GM12873 (cell line): ENCODE results near the gene TUBB2B.

ENCODE experiments used
- TF ChIP-seq, protein P1 (sequence below): IDR thresholded peaks from 2 replicates; pipeline ENCODE4 v1.5.1; 2012; ENCODE audit warnings: low read depth, mild to moderate bottlenecking, moderate library complexity, low read length, control low read depth; ENCODE audit not compliant: insufficient read depth; ENCODE audit errors: missing control alignments

Gene TUBB2B

DNA sequence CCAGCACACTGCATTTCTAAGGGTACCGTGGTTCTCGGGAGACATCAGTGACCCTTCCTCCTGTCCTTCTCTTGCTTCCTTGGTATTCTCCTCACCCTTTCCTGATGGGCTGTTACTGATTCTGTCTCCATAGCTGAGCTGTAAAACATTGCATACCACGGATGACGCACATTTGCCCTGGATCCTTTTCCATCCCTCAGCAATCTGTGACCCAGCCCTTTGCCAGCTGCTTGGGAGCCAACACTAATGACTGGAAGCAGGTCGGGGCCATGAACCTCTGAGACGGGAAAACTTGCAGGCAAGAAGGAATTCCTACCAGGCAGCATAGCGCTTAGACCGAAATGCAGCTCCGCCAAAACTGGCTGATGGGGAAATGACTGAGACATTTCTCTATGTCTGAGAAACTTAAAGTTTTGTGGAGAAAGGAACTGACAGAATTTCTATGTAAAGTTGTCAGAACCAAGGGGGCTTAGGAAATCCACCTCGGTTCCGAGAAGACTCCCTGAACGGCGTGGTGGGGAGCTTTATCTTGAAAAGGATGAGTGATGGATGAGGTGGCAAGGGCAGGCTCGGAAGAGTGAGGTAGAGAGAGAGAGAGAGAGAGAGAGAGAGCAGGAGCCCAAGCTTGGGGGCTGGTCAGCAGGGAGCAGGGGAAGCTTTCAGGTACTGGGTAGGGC is 19.2 kb downstream of the TUBB2B start:
- TF ChIP-seq, protein P1, sequence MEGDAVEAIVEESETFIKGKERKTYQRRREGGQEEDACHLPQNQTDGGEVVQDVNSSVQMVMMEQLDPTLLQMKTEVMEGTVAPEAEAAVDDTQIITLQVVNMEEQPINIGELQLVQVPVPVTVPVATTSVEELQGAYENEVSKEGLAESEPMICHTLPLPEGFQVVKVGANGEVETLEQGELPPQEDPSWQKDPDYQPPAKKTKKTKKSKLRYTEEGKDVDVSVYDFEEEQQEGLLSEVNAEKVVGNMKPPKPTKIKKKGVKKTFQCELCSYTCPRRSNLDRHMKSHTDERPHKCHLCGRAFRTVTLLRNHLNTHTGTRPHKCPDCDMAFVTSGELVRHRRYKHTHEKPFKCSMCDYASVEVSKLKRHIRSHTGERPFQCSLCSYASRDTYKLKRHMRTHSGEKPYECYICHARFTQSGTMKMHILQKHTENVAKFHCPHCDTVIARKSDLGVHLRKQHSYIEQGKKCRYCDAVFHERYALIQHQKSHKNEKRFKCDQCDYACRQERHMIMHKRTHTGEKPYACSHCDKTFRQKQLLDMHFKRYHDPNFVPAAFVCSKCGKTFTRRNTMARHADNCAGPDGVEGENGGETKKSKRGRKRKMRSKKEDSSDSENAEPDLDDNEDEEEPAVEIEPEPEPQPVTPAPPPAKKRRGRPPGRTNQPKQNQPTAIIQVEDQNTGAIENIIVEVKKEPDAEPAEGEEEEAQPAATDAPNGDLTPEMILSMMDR, result no peak

DNA sequence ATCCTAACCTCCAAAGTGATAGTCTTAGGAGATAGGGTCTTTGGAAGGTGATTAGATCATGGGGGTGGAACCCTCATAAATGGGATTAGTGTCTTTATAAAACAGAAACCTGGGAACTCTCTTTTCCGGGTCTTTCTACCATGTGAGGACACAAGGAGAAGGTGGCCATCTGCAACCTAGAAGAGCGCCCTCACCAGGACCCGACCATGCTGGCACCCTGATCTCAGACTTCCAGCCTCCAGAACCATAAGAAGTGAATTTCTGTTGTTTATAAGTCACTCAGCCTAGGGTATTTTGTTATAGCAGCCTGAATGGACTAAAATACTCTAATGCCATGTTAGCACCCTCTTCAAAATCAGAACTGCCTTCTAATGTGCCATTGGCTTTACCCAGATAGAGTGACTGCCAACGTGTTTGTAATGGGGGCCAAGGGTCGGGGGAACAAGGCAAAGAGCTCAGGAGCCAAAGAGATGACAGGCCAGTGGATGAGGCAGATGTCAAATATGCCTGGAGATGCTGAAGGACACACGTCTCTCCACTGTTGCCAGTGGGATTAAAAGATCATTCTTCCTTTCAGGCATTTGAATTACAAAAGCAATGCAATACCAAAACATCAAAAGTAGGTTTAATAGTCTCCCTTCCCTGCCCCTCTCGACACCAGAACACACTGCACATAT is 21.0 kb downstream of the TUBB2B start:
- TF ChIP-seq, protein P1, result no peak

DNA sequence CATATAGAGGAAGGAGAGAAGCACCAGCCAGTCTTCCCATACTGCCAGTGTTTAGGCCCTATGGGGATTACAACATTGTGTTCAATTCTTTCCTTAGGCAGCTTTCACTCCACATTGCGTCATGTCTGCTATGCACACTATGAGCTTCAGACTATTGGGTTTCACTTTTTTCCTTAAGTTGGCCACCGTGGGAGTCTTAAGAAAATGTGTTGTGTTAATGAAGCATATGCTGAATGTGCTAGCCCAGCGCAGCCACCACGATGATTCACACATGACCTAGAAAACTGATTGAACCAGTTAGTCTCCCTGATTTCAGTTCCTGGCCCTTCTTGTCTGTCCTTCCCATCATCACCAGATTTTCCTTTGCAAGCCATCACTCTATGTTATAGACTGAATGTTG is 21.5 kb downstream of the TUBB2B start:
- TF ChIP-seq, protein P1, result no peak

DNA sequence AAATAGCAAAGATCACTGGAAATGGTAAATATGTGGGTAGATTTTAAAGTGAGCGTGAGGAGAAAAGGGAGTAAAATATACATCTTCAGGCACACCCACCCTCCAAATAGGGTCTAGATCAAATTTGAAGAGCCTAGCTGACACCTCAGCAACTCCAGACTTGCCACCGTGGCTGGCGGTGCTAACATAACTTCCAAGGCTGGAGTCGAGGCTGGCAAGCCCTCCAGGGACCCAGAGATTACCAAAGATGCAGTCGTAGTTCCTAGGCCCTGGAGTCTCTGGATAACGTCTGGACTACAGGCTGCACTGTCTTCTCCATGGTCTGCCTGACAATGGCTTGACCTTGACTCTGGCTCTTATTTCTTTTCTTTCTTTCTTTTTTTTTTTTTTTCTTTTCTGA is 22.5 kb downstream of the TUBB2B start:
- TF ChIP-seq, protein P1, result no peak

DNA sequence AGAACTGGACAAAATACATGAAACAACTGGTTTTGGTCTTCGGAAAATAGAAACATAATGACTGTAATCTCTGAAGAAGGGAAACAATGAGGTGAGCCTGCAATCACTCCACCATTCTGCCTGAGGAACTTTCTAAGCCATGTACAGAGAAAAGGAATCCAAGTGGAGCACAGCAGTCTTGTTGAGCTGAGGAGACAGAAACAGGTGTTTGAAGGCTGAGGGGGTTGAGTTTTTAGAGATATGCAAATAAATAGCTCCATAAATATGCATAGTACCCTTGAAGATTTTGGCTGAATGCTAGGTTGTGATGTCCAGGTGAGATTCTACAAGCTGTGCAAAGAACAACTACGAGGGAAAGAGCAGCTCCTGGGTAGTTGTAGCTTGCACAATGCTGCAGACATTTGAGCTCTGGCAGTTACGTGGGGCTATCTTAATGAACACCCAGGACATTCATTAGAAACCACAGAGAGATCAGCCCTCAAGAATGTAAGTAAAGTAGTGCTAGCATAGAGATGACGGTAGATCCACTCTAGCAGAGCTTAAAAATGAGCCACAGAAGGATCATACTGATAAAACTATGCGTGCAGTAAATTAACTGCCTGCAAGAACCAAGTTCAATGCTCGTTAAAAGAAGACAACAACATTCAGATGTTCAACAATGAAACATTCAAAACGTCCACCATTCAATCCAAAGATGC is 24.3 kb downstream of the TUBB2B start:
- TF ChIP-seq, protein P1, result no peak

DNA sequence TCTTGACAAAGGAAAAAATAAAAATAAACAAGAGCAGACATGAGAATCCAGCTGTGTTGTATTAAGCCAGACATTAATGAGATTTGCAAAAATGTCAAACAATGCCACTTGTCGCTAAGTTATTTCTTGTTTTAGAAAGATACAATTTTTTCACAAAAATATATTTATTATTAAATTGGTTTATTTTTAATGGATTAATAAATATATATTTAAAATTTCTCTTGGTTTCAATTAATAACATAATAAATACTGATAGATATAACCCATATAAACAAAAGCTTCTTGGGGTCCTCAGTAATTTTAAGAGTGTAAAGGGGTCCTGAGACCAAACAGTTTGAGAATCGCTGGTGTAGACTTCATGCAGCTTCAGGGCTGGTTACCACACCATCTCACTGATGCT is 26.1 kb downstream of the TUBB2B start:
- TF ChIP-seq, protein P1, result no peak

DNA sequence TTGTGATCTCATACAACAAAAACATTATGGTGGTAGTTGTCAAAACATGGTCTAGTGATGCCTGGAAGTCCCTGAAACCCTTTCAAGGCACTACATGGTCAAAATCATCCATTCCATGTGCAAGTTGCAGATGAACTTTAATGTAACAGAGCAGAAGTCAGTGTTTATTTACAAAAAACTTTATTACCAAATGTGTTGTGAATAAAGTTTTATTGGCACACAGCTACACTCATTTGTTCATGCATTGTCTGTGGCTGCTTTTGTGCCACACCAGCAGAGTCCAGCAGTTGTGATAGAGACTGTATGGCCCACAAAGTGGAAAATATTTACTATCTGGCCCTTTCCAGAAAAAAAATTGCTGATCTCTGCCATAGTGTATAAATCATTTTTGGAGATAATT is 26.8 kb downstream of the TUBB2B start:
- TF ChIP-seq, protein P1, result no peak
